Hepatocyte (in vitro differentiated cells): ENCODE measurements around the gene MYOT.

Source experiments
- EZH2 ChIP-seq: fragments of 200-600 bp; sonication (generic); IDR thresholded peaks from 2 replicates; pipeline ENCODE4 v1.6.1; 2016; ENCODE audit warnings: antibody characterized with exemption, mild to moderate bottlenecking, borderline replicate concordance
- TF ChIP-seq, protein P1 (sequence below): fragments of 200-600 bp; sonication (generic); IDR thresholded peaks from 2 replicates; pipeline ENCODE4 v1.5.1; 2016; ENCODE audit warnings: antibody characterized with exemption, mild to moderate bottlenecking; ENCODE audit not compliant: poor library complexity

DNA sequence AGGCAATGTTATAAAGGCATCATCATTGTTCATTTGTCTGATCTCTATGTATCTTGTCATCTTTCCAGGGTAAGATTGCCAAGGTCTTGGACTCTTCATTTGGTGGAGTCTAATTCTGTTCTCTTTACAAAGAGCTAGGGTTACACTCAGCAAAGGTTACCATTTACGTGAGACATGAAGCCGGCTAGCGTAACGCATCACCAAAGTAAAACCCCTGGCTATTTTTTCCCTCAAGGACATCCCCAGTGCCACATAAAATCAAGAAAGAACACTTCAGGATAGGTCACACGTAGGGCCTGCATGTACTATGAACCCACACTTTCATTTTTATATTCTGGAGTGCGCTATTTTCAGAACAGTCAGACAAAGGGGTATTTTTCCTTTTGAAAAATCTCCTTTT lies 20.0 kb upstream of the MYOT start:
- TF ChIP-seq, protein P1, sequence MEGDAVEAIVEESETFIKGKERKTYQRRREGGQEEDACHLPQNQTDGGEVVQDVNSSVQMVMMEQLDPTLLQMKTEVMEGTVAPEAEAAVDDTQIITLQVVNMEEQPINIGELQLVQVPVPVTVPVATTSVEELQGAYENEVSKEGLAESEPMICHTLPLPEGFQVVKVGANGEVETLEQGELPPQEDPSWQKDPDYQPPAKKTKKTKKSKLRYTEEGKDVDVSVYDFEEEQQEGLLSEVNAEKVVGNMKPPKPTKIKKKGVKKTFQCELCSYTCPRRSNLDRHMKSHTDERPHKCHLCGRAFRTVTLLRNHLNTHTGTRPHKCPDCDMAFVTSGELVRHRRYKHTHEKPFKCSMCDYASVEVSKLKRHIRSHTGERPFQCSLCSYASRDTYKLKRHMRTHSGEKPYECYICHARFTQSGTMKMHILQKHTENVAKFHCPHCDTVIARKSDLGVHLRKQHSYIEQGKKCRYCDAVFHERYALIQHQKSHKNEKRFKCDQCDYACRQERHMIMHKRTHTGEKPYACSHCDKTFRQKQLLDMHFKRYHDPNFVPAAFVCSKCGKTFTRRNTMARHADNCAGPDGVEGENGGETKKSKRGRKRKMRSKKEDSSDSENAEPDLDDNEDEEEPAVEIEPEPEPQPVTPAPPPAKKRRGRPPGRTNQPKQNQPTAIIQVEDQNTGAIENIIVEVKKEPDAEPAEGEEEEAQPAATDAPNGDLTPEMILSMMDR = no peak
- TF ChIP-seq EZH2 = no peak
